GM18873 (cell line): ENCODE results near the gene ESRRG.
A peak's percentile ranks its signal among the peaks of the same experiment; 100 is the strongest.
"Not testable (repeated sequence)": the region's sequence is repeated elsewhere in the genome, so short reads cannot be mapped to it uniquely, and the experiment has no call there.

ENCODE experiments used
- ATAC-seq: cut with Tn5 transposase; IDR thresholded peaks from one replicate; pipeline ENCODE4 v1.9.1; 2021; ENCODE audit warnings: mild to moderate bottlenecking, moderate library complexity, moderate number of reproducible peaks; ENCODE audit not compliant: unreplicated experiment, low FRiP score

ESRRG gene

GRCh38 chr1:216705676-216706075, 17.6 kb downstream of the ESRRG start:
- ATAC-seq = no peak

- ATAC-seq = not testable (repeated sequence)
Observed at GRCh38 chr1:216704065-216704464, 19.2 kb downstream of the ESRRG start.

GRCh38 chr1:216702170-216702569, 21.1 kb downstream of the ESRRG start:
- peak; percentile 51 for ATAC-seq

GRCh38 chr1:216700779-216701178, 22.4 kb downstream of the ESRRG start:
- no peak for ATAC-seq

- no peak for ATAC-seq
Observed at GRCh38 chr1:216691710-216692109, 31.5 kb downstream of the ESRRG start.

- no peak for ATAC-seq
Observed at GRCh38 chr1:216690603-216691002, 32.6 kb downstream of the ESRRG start.

GRCh38 chr1:216688127-216688657, 35.0 kb downstream of the ESRRG start:
- ATAC-seq = no peak

GRCh38 chr1:216686860-216687766, 36.1 kb downstream of the ESRRG start:
- no peak for ATAC-seq

- ATAC-seq = no peak
Observed at GRCh38 chr1:216682752-216683151, 40.5 kb downstream of the ESRRG start.

- no peak for ATAC-seq
Observed at GRCh38 chr1:216679108-216679507, 44.1 kb downstream of the ESRRG start.

- no peak for ATAC-seq
Observed at GRCh38 chr1:216670118-216670883, 52.9 kb downstream of the ESRRG start.

- no peak for ATAC-seq
Observed at GRCh38 chr1:216666441-216666840, 56.8 kb downstream of the ESRRG start.

GRCh38 chr1:216665856-216666255, 57.4 kb downstream of the ESRRG start:
- no peak for ATAC-seq

- ATAC-seq = no peak
Observed at GRCh38 chr1:216665406-216665805, 57.8 kb downstream of the ESRRG start.

- ATAC-seq = no peak
Observed at GRCh38 chr1:216662681-216663080, 60.5 kb downstream of the ESRRG start.

GRCh38 chr1:216660561-216660960, 62.7 kb downstream of the ESRRG start:
- no peak for ATAC-seq

GRCh38 chr1:216653001-216653400, 70.2 kb downstream of the ESRRG start:
- ATAC-seq = no peak

- ATAC-seq = no peak
Observed at GRCh38 chr1:216651826-216652418, 71.3 kb downstream of the ESRRG start.

GRCh38 chr1:216643176-216643575, 80.1 kb downstream of the ESRRG start:
- ATAC-seq = no peak

GRCh38 chr1:216641669-216642460, 81.4 kb downstream of the ESRRG start:
- no peak for ATAC-seq
